Measurements from ENCODE around the gene R3HCC1L.

The R3HCC1L gene

GRCh38 chr10:98240524-98240923 is 106.1 kb downstream of the R3HCC1L start:
- no peak for DNase-seq (ENCODE audit: low read depth)
- TF ChIP-seq CTCF (IDR thresholded peaks at IDR 0.05; ENCODE audit: insufficient read depth, low read depth, low read length, missing control alignments) = no peak
- no peak overlapping the region for H3K4me3 ChIP-seq (ENCODE audit: low read length)

GRCh38 chr10:98242823-98243222 is 108.4 kb downstream of the R3HCC1L start:
- peak; percentile 43 for TF ChIP-seq CTCF (IDR thresholded peaks at IDR 0.05; ENCODE audit: insufficient read depth, low read depth, low read length, missing control alignments)
- DNase-seq (ENCODE audit: low read depth) = peak; percentile 17
- H3K4me3 ChIP-seq (ENCODE audit: low read length) = no peak overlapping the region

GRCh38 chr10:98244141-98244540 is 109.7 kb downstream of the R3HCC1L start:
- no peak overlapping the region for H3K4me3 ChIP-seq (ENCODE audit: low read length)
- TF ChIP-seq CTCF (IDR thresholded peaks at IDR 0.05; ENCODE audit: insufficient read depth, low read depth, low read length, missing control alignments) = no peak
- DNase-seq (ENCODE audit: low read depth) = no peak

GRCh38 chr10:98244586-98244985 is 110.1 kb downstream of the R3HCC1L start:
- TF ChIP-seq CTCF (IDR thresholded peaks at IDR 0.05; ENCODE audit: insufficient read depth, low read depth, low read length, missing control alignments) = no peak
- no peak for DNase-seq (ENCODE audit: low read depth)
- H3K4me3 ChIP-seq (ENCODE audit: low read length) = no peak overlapping the region

- no peak for TF ChIP-seq CTCF (IDR thresholded peaks at IDR 0.05; ENCODE audit: insufficient read depth, low read depth, low read length, missing control alignments)
- H3K4me3 ChIP-seq (ENCODE audit: low read length) = no peak overlapping the region
- no peak for DNase-seq (ENCODE audit: low read depth)
These were observed 112.7 kb downstream of the R3HCC1L start for GRCh38 chr10:98246911-98247805.

- TF ChIP-seq CTCF (IDR thresholded peaks at IDR 0.05; ENCODE audit: insufficient read depth, low read depth, low read length, missing control alignments) = no peak
- no peak for DNase-seq (ENCODE audit: low read depth)
- H3K4me3 ChIP-seq (ENCODE audit: low read length) = no peak overlapping the region
These were observed 113.6 kb downstream of the R3HCC1L start for GRCh38 chr10:98248018-98248417.

GRCh38 chr10:98249134-98249533 is 114.7 kb downstream of the R3HCC1L start:
- no peak for TF ChIP-seq CTCF (IDR thresholded peaks at IDR 0.05; ENCODE audit: insufficient read depth, low read depth, low read length, missing control alignments)
- DNase-seq (ENCODE audit: low read depth) = no peak
- H3K4me3 ChIP-seq (ENCODE audit: low read length) = no peak overlapping the region

All from epithelial cell of esophagus (primary cell).